ENCODE measurements around the gene NSUN6. TPM values are rescaled to one million over a fixed set of nuclear protein-coding genes. Genes with fewer than 3 reads are reported as not detected.

Gene NSUN6
- total RNA-seq, 1 donor = 4.7 TPM

- Histone ChIP-seq H2AFZ (ENCODE audit: low read length) (no peak overlapping the region), H3K4me1 (ENCODE audit: insufficient read depth, low read length) (peaks cover 44% of the 10 kb centered on the region), H3K9me3 (ENCODE audit: low read depth, low read length) (no peaks in the 10 kb centered on the region), H3K79me2 (ENCODE audit: insufficient read depth, low read length) (no peaks in the 10 kb centered on the region), H3K4me3 (ENCODE audit: insufficient read depth, low read length) (no peak overlapping the region), H3K36me3 (ENCODE audit: insufficient read depth, low read length) (no peaks in the 10 kb centered on the region), H3K27me3 (ENCODE audit: insufficient read depth, low read length) (no peaks in the 10 kb centered on the region), H3K27ac (ENCODE audit: low read depth, low read length) (peak overlapping the region; percentile 82), H3K4me2 (ENCODE audit: insufficient read depth, low read length) (peak overlapping the region; percentile 15), H4K20me1 (ENCODE audit: insufficient read depth, low read length) (no peaks in the 10 kb centered on the region)
- DNase-seq (ENCODE audit: insufficient read length, low spot score, missing footprints) = no peak
- no peak for TF ChIP-seq CTCF (IDR thresholded peaks at IDR 0.05; ENCODE audit: extremely low read depth, low read depth, low read length)
Measured at GRCh38 chr10:18681366-18681765, 30.0 kb upstream of the NSUN6 start.

DNA sequence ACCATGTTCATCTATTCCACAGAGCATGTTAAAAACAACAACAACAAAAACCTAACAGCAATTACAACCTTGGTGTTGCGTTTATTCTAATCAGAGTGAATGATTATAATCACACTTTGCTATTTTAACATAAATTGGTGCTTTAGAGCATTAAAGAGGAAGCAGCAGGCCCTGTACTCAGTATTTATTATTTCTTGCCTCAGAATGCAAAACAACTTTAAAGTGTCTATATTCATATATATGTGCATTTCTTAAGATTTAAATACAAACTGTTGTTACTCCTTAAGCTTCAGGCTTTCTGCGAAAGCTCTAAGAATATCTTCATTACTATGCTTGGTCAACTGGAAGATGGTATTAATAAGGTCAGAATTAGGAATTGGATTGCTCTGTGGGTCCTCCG lies 29.4 kb upstream of the NSUN6 start:
- no peaks in the 10 kb centered on the region for H3K79me2 ChIP-seq (ENCODE audit: insufficient read depth, low read length)
- DNase-seq (ENCODE audit: insufficient read length, low spot score, missing footprints) = no peak
- no peaks in the 10 kb centered on the region for H3K9me3 ChIP-seq (ENCODE audit: low read depth, low read length)
- H3K4me3 ChIP-seq (ENCODE audit: insufficient read depth, low read length) = no peak overlapping the region
- H3K27ac ChIP-seq (ENCODE audit: low read depth, low read length) = peak overlapping the region; percentile 82
- peaks cover 44% of the 10 kb centered on the region for H3K4me1 ChIP-seq (ENCODE audit: insufficient read depth, low read length)
- H2AFZ ChIP-seq (ENCODE audit: low read length) = no peak overlapping the region
- H3K4me2 ChIP-seq (ENCODE audit: insufficient read depth, low read length) = no peak overlapping the region
- no peaks in the 10 kb centered on the region for H4K20me1 ChIP-seq (ENCODE audit: insufficient read depth, low read length)
- peaks cover under 1% of the 10 kb centered on the region for H3K36me3 ChIP-seq (ENCODE audit: insufficient read depth, low read length)
- TF ChIP-seq CTCF (IDR thresholded peaks at IDR 0.05; ENCODE audit: extremely low read depth, low read depth, low read length) = no peak
- no peaks in the 10 kb centered on the region for H3K27me3 ChIP-seq (ENCODE audit: insufficient read depth, low read length)

DNA sequence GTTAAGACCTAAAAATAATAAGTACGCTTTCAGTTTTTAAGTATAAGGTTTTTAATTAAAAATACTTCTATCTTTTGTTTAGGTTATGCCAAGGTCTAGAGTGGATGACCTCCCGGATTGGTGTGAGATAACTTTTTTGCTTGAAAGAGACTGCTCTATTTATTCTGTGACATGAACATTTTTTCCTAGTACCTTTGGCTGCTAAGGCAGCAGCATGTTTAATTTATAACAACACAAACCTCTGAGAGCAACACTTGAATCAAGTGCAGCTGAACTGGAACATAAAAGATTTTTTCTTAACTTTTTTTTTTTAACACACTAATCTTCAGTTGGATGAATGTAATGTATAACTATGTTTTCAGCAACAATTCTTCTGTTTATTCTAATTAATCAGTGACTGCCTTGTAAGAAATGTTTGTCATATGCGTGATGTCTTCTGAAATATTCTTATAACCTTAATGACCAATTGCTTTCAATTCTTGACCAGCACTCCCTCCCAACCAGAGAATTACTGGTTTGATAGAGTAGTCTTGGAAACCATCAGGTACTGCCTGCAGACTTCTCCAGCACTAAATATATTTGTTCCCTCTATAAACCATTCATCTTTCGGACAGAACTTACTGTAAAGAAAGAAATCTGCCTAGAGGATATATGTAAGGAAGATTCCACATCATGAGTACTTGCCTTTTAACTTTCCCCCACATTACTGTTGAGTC lies 23.9 kb upstream of the NSUN6 start:
- Histone ChIP-seq H3K4me2 (ENCODE audit: insufficient read depth, low read length) (no peak overlapping the region), H3K27me3 (ENCODE audit: insufficient read depth, low read length) (no peaks in the 10 kb centered on the region), H3K79me2 (ENCODE audit: insufficient read depth, low read length) (peaks cover 6% of the 10 kb centered on the region), H3K36me3 (ENCODE audit: insufficient read depth, low read length) (peaks cover 31% of the 10 kb centered on the region), H3K4me1 (ENCODE audit: insufficient read depth, low read length) (no peaks in the 10 kb centered on the region), H3K9me3 (ENCODE audit: low read depth, low read length) (no peaks in the 10 kb centered on the region), H3K4me3 (ENCODE audit: insufficient read depth, low read length) (no peak overlapping the region), H4K20me1 (ENCODE audit: insufficient read depth, low read length) (no peaks in the 10 kb centered on the region), H3K27ac (ENCODE audit: low read depth, low read length) (no peak overlapping the region), H2AFZ (ENCODE audit: low read length) (no peak overlapping the region)
- no peak for DNase-seq (ENCODE audit: insufficient read length, low spot score, missing footprints)
- TF ChIP-seq CTCF (IDR thresholded peaks at IDR 0.05; ENCODE audit: extremely low read depth, low read depth, low read length) = no peak

- DNase-seq (ENCODE audit: insufficient read length, low spot score, missing footprints) = no peak
- peaks cover 27% of the 10 kb centered on the region for H3K4me1 ChIP-seq (ENCODE audit: insufficient read depth, low read length)
- H3K27me3 ChIP-seq (ENCODE audit: insufficient read depth, low read length) = no peaks in the 10 kb centered on the region
- peaks cover 59% of the 10 kb centered on the region for H3K79me2 ChIP-seq (ENCODE audit: insufficient read depth, low read length)
- H2AFZ ChIP-seq (ENCODE audit: low read length) = no peak overlapping the region
- H3K4me3 ChIP-seq (ENCODE audit: insufficient read depth, low read length) = no peak overlapping the region
- no peak overlapping the region for H3K4me2 ChIP-seq (ENCODE audit: insufficient read depth, low read length)
- H3K9me3 ChIP-seq (ENCODE audit: low read depth, low read length) = no peaks in the 10 kb centered on the region
- H4K20me1 ChIP-seq (ENCODE audit: insufficient read depth, low read length) = peaks cover 16% of the 10 kb centered on the region
- no peak for TF ChIP-seq CTCF (IDR thresholded peaks at IDR 0.05; ENCODE audit: extremely low read depth, low read depth, low read length)
- peaks cover 19% of the 10 kb centered on the region for H3K36me3 ChIP-seq (ENCODE audit: insufficient read depth, low read length)
- no peak overlapping the region for H3K27ac ChIP-seq (ENCODE audit: low read depth, low read length)
Measured at GRCh38 chr10:18668026-18668425, 16.6 kb upstream of the NSUN6 start.

Data from osteoblast (primary cell).